NCI-H2081 treated with DMSO at 0.1 percent for 48 hours (cell line): ENCODE data around the gene GP1BB.

Source experiments
- DNase-seq: peaks from one replicate; lab custom pipeline; 2025; lab: John Stamatoyannopoulos, UW

GP1BB gene

GRCh38 chr22:19742160-19743066 is 19.1 kb downstream of the GP1BB start:
- no peak for DNase-seq

GRCh38 chr22:19743081-19743480 is 19.7 kb downstream of the GP1BB start:
- DNase-seq = no peak

DNA sequence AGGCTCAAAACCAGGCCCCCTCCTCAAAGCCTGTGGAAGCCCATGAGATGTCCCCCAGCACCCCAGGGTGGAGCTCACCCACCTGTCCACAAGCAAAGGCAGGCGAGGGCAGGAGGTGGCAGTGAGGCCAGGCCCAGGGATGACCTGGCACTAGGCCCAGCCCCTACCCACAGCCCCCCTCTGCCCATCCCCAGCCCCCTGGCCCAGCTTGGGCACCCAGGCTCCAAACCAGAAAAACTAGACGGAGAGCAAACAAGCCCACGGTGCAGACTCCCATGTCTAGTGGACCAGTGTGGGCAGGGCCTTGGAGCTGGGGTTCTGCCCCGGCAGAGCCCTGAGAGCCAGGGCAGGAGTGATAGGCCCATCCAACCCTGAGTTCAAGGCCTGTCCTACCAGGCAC is 20.3 kb downstream of the GP1BB start:
- no peak for DNase-seq

DNA sequence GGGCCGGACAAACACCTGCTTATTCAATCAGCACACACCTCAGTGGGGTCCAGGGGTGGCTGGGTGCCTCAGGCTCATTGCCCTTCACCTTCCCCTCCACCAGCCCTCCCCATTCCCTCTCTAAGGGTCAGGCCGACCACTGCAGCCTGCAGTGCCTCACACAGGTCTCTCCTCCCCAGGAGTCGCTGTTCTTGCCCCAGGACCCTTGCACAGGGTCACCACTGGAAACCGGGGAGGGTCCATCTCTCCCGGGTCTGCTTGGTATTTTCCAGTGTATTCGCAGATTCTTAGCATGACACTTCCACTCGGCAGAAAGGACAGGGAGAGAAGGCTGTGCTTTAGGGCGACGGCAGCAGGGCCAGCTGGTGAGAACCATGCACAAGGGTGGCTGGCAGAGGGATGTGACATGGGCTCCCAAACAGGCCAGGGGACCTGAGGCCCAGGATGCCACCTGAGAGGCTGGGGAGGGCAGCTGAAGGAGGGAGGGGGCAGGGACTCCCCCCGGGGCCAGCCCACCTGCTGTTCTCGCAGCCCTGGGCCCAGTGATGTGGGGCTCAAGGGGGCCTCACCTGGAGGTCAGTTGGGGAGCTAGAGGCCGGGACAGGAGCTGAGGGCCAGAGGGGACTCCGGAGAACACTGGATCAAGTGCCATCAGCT is 21.1 kb downstream of the GP1BB start:
- DNase-seq = no peak

- DNase-seq = no peak
These were observed 22.1 kb downstream of the GP1BB start for GRCh38 chr22:19745155-19746101.

DNA sequence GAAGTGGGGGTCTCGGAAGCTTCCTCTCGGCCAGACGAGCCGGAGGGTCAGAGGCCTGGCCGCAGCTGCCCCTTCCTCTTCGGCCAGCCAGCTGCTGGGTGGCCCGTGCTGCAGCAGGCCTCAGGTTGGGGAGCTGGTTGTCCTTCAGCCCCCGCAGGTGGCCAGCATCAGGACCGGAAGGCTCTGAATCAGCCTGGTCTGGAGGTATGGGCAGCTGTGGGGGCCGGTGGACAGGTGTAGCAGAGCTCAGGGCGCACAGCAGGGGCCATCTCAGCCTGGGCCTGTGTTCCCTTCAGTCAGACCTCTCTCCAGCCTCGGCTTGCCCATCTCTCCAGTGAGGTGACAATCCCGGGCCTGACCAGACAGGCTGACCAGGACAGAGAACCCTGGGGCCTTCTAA is 23.4 kb downstream of the GP1BB start:
- DNase-seq = no peak

GRCh38 chr22:19747551-19747950 is 24.2 kb downstream of the GP1BB start:
- DNase-seq = no peak

DNA sequence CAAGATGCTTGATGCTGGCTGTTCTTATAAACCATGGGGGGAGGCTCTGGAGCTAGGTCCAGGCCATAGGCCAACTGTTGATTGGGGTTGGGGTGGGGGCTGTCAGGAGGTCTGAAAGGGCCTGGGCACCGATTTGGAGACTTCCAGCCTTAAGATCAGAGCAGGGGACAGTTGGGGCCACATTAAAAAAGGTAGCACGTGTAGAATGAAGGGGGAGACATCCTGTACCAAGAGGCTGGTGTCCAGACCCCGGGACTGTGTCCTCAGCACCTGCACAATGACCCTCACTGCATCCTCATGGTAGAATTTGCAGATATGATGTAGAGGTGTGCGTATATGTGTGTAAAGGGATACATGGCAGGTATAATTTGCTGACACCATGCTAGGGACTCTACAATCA is 24.8 kb downstream of the GP1BB start:
- no peak for DNase-seq

DNA sequence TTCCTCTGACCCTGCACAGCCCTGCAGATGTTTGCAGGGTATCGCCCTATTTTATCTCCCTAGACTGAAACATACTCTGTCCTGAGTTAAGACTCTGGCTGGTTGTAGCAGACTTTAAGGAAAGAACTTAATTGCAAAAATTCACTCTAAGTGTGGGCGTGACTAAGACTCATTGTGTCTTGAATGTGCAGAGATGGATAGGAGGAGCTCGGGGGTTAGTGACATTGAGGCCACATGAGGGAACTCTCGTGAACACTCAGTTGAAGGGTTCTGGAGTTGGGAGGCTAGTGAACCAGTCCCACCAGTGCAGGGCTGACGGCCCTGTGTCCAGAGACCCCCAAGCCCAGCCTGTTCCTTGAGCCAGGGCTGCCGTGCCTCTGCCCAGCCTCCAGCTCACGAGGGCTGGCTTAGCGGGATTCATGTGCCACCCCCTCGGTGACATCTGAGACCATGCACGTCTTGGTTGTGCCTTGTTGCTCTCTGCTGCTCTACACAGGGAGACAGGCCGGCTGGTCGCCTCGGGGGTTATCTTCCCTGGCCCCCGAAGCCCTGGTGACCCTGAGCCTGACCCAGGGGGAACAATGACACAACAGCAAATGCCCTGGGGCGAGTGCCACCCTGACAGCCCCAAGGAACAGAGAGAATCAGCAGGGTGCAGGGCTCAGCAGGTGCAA is 25.8 kb downstream of the GP1BB start:
- DNase-seq = no peak

DNA sequence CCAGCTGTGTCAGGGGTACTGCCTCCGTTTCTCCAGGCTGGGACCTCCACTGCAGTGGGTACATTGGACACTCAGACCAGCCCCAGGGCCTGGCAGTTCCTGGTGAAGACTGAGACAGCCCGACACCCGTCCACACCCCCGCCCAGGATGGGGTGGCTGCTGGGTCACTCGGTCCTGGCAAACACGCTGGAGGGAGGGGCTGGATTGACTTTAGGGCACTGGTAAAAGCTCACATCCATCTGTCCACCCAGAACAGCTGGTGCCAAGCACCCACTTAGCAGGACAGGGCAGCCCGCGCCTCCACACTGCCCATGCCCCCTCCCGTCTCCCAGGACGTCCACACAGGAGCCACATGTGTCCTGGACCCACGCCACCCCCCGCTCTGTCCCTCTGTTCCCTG is 26.5 kb downstream of the GP1BB start:
- DNase-seq = no peak

DNA sequence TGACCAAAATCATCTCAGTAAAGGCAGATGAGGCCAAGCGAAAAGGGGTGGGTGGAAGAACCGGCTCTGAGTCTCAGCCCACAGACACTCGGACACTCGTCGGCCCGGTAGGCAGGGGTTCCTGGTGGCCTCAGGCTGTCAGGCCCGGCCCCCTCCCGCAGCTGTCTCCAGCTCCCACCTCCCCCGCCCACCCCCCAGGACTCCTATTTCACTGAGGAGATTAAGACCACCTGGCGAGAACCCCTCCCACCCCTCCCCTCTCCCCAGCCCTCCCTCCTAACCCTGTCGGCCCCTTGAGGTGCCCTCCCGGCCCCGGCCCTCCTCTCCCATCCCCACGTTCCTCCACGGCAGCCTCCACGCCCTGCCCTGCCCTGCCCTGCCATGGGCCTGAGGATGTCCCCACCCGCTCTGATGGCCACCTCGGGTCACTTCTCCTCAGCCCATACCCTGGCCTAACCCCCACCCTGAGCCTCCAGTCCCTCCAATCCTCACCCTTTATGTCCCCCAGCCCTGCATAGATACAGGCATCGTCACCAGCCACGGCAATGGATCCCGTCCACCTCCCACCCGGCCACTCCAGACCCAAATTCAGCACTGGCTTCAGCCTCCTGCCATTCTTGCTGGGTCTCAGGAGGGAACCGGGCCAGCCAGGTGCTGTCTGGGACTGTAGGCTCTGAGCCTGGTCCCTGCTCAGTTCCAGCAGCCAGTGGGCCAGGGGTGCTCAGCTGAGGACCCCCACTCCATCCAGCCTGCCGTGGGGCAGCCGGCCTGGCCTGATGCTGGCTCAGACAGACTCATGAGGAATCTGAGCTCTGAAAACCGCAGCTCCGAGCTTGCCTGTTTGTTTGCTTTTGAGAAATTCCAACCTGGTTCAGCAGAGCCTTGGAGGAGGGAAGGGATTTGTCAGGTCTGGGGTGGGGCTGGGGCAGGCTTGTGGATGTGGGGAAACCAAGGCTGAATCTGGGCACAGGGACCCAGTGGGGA is 27.5 kb downstream of the GP1BB start:
- no peak for DNase-seq

DNA sequence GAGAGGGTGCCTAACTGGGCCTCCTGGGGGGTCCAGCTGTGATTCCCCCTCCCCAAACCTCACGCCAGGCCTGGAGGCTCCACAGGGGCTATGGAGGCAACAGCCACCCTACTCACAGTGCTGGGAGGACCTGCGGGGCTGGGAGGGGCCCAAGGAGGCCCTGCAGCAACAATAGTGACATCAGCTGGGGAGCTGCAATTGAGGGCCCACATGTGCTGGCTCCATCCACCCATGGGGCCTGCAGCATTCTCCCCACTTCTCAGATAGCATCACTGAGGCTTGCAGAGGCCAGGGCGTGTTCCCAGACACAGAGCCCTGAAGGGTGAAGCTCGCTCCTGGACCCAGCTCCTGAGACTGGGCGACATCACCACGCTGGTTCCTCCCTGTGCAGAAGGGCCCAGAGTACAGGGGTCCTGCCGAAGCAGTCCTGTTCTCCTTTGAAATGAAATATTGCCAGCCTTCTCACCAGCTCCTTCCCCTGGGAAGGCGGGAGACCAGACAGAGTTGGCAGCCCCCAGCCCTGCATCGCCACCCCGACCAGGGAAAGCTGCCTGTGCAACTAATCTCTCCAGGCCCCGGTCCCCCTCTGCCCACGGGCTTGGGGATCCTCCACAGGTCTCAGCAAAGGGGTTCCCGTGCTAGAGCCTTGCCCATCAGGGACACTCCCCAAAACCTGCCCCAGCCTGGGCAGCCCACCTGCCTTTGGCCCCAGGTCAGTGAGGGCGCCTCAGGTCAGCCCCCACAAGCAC is 28.3 kb downstream of the GP1BB start:
- no peak for DNase-seq

- no peak for DNase-seq
These were observed 29.9 kb downstream of the GP1BB start for GRCh38 chr22:19753090-19753842.

- DNase-seq = no peak
These were observed 30.8 kb downstream of the GP1BB start for GRCh38 chr22:19753996-19754700.

DNA sequence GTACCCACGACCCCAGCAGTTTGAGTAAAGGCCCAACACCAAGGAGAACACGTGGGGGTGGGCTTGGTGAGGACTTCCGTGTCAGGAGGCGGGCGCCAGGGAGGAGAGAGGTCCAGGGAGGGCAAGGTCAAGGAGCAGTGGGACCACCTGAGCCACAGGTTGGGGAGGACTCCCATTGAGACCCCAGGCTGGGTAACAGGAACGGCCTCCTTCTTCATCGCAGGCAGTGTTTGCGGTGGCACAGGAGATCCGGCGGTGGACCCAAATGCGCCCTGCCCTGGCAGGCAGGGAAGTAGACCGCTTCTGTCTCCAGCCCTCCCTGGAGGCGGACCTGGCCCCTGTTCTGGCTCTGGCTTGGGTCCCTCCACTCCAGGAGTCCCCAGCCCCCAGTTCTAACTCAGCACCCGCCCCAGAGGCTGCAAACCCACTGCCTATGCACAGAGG is 31.4 kb downstream of the GP1BB start:
- no peak for DNase-seq

GRCh38 chr22:19755145-19755710 is 31.9 kb downstream of the GP1BB start:
- no peak for DNase-seq

GRCh38 chr22:19755722-19756287 is 32.5 kb downstream of the GP1BB start:
- no peak for DNase-seq
